GM12801 (cell line): ENCODE results near the gene ITGA11.

ENCODE experiments used
- TF ChIP-seq, protein P1 (sequence below): IDR thresholded peaks from one replicate; pipeline ENCODE4 v1.5.1; 2011; ENCODE audit warnings: control low read depth; ENCODE audit not compliant: insufficient read length; ENCODE audit errors: extremely low read depth

The ITGA11 gene

DNA sequence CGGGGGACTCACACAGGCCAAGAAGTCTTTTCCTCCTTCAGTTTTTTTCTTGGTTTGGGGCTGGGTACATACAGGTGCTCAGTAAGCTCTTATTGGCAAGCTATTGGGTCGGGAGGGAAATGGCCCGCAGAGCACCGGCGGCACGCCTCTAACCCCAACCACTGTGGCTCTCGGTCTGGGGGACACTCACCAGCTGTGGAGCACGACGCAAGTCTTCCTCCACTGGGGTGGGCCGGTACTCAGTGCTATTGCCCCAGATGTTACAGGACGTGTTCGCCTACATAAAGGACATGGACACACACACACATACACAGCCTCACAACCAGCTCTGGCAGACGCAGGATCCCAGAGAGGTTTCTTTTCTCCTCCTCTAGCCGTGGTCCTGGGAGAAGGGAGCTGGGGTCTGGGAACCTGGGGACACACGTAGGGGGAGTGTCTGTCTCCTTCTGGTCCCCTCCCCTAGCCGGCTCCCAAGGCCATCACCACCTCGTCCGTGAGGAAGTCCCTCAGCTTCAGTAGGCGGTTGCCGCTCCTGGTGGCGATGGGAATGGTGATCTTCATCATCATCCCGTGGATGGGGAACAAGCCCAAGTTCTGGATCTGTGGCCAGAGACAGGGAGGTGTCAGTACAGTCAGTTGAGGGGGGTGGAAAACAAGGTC lies 121.0 kb downstream of the ITGA11 start:
- TF ChIP-seq, protein P1, sequence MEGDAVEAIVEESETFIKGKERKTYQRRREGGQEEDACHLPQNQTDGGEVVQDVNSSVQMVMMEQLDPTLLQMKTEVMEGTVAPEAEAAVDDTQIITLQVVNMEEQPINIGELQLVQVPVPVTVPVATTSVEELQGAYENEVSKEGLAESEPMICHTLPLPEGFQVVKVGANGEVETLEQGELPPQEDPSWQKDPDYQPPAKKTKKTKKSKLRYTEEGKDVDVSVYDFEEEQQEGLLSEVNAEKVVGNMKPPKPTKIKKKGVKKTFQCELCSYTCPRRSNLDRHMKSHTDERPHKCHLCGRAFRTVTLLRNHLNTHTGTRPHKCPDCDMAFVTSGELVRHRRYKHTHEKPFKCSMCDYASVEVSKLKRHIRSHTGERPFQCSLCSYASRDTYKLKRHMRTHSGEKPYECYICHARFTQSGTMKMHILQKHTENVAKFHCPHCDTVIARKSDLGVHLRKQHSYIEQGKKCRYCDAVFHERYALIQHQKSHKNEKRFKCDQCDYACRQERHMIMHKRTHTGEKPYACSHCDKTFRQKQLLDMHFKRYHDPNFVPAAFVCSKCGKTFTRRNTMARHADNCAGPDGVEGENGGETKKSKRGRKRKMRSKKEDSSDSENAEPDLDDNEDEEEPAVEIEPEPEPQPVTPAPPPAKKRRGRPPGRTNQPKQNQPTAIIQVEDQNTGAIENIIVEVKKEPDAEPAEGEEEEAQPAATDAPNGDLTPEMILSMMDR: no peak

DNA sequence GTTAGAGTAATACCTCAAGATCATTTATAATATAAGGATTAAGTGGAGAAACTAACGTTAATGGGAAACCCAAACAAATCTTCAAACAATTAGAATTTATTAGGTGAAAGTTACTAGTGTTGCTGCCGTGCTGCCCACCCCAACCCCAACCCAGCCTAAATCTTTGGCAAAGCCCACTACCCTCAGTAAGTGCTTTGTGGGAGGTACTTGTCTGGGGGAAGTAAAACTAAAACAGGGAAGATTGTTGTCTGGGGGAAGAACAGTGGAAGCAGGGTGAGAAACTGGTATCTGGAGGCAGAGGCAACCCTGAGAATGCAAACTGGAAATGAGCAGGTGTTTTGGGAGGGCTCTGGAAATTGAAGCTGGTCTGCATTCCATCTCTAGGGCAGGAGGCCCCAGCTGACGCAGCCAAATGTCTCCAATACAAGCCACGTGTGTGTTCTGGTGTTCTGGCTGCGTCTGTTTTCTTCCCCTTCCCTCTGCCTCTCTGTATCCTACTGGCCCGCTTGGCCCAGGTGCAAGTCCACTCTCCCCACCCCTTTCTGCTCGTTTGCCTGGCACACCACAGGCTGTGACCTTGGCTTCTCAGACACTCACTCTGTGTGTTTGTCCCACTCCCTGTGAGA lies 121.7 kb downstream of the ITGA11 start:
- TF ChIP-seq, protein P1: no peak

DNA sequence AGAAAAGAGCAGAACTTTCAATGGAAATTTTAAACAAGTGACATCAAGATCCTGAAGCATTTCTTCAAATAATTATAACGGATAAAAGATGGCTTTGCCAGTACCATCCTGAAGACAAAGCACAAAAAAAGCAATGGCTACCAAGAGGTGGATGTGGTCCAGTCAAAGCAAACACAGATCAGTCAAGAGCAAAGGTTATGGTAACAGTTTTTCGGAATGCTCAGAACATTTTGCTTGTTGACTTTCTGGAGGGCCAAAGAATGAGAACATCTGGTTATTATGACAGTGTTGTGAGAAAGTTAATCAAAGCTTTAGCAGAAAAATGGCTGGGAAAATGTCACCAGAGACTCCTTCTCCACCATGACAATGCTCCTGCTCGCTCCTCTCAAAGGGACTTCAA lies 122.9 kb downstream of the ITGA11 start:
- TF ChIP-seq, protein P1: no peak

DNA sequence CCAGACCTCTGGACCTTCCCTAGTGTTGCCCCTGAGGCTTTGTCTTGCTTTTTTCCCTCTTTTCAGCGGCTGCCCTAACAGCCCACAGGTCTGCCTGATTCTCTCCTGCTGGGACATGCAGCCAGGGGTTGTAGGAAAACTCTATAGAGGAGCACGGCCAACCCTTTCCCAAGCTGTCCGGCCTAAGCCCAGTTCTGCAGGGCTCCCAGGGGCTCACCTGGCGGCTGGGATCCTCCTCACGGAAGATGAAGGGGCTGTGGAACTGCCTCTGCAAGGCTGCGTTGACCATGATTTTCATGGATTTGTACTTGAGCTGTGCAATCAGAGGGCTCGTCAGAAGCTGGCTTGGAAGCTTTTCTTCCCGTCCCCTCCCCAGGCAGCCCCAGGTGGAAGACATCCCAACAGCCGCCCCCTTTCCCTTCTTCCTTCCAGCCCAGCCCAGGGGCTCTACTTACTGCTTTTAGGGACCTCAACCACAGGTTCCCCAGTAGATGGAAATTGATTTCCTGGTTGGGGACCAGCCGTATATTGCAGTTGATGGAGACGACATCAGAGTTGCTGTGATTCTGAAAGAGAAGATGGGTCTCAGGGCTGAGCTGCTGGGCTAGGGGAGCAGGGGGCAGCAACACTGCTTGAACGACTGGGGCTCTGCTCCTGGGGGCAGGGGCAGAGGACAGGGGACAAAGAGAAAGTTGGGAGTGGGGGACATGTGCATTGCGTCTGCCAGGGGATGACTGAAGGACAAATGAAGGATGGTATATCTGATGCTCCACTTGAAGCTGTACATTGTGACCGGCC lies 124.6 kb downstream of the ITGA11 start:
- TF ChIP-seq, protein P1: no peak

DNA sequence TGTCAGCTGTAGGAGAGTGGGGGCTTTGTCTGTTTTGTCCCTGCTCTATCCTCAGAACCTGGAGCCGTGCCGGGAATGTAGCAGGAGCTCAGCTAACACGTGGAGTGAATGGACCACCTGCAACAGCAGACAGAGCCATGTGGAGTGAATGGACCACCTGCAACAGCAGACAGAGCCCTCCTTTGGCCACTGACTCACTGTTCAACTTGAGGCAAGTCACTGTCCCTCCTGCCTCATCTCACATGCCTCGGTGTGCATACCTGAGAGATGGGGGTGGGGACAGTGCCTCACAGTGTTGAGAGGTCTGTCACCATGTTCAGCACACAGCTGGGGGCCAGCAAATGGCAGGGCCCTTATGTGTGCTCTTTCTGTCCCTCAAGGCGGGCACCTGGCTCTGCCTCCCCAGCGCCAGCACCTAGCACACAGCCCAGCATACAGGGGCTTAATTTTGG lies 126.5 kb downstream of the ITGA11 start:
- TF ChIP-seq, protein P1: no peak

DNA sequence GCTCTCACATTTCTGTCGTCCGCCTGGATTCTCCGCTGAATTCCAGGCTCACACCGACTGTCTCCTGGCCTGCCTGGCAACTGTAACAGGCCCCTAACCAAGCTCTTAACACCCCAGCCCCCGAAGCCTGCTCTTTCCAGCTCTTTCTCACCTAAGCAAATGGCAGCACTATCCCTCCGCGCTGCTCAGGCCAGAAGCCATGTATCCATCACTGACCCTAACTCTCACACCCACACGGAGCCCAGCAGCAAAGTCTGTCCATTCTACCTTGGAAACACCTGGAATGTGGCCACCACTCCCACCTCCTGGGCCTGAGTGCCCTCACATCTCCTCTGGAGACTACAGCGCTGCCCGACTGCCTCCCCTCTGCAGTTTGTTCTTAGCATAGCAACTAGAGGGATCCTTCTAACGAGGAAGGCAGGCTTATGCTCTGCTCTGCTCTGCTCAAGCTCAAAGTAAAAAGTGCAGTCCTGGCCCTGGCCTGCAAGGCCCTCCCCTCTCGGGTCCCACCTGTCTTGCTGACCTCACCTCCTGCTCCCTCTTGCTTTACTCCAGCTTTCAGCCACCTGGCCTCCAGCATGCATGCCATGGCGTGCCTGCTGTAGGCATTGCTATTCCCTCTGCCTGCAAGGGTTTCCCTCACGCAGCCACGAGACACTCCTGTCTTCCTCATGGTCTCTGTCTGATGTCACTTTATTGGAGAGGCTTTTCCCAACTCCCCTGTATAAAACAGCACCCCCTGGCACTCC lies 127.2 kb downstream of the ITGA11 start:
- TF ChIP-seq, protein P1: no peak
